Stimulated activated CD8-positive, alpha-beta memory T cell treated with anti-CD3 and anti-CD28 coated beads, Interleukin-7, amount 100 ng/mL, for 24 hours (primary cell): ENCODE results near the gene HS3ST6.
"Not testable (repeated sequence)": the region's sequence is repeated elsewhere in the genome, so short reads cannot be mapped to it uniquely, and the experiment has no call there.

ENCODE experiments used
- DNase-seq: peaks from one replicate; pipeline ENCODE4 v3.0.0-alpha.2; 2020; ENCODE audit warnings: low read depth

HS3ST6 gene

GRCh38 chr16:1877804-1878203 lies 40.4 kb downstream of the HS3ST6 start:
- no peak for DNase-seq

- DNase-seq = no peak
Observed at GRCh38 chr16:1877089-1877488, 41.1 kb downstream of the HS3ST6 start.

- no peak for DNase-seq
Observed at GRCh38 chr16:1876468-1876867, 41.7 kb downstream of the HS3ST6 start.

- DNase-seq = not testable (repeated sequence)
Observed at GRCh38 chr16:1876066-1876465, 42.1 kb downstream of the HS3ST6 start.

GRCh38 chr16:1874854-1875253 lies 43.4 kb downstream of the HS3ST6 start:
- no peak for DNase-seq

GRCh38 chr16:1871974-1872635 lies 46.1 kb downstream of the HS3ST6 start, which contains the start of gene MEIOB:
Gene MEIOB, minus strand, starts transcription at chr16:1872164. Its CDS starts 3,989 bp downstream, at chr16:1868175.
- peak; percentile 21 for DNase-seq

GRCh38 chr16:1870365-1871082 lies 47.7 kb downstream of the HS3ST6 start:
- DNase-seq = no peak

GRCh38 chr16:1865902-1866690 lies 52.1 kb downstream of the HS3ST6 start:
- no peak for DNase-seq

- no peak for DNase-seq
Observed at GRCh38 chr16:1863681-1864460, 54.3 kb downstream of the HS3ST6 start.

GRCh38 chr16:1862394-1862793 lies 55.8 kb downstream of the HS3ST6 start:
- no peak for DNase-seq

GRCh38 chr16:1861730-1862129 lies 56.5 kb downstream of the HS3ST6 start:
- no peak for DNase-seq
